HepG2 (cell line): Measurements from ENCODE around the gene USP5. TPM values are rescaled to one million over a fixed set of nuclear protein-coding genes. Genes with fewer than 3 reads are reported as not detected.

Experiments used
- MEIS1 ChIP-seq: sonication (generic); formaldehyde crosslinking; IDR thresholded peaks from 2 replicates; pipeline ENCODE4 v1.9.0; 2021; ENCODE audit warnings: mild to moderate bottlenecking, missing genetic modification reagents, moderate library complexity, borderline replicate concordance
- NCOA5 ChIP-seq: sonication (generic); formaldehyde crosslinking; IDR thresholded peaks from 2 replicates; pipeline ENCODE4 v1.4.0; 2020; ENCODE audit warnings: missing genetic modification reagents
- NR0B2 ChIP-seq: sonication (generic); formaldehyde crosslinking; IDR thresholded peaks from 2 replicates; pipeline ENCODE4 v1.4.0; 2020; ENCODE audit warnings: mild to moderate bottlenecking, missing genetic modification reagents
- PATZ1 ChIP-seq: sonication (generic); formaldehyde crosslinking; IDR thresholded peaks from 2 replicates; pipeline ENCODE4 v1.4.0; 2020; ENCODE audit warnings: missing genetic modification reagents
- PAWR ChIP-seq: sonication (generic); formaldehyde crosslinking; IDR thresholded peaks from 2 replicates; pipeline ENCODE4 v1.4.0; 2020; ENCODE audit warnings: missing genetic modification reagents, mild to moderate bottlenecking, borderline replicate concordance
- SIN3B ChIP-seq: fragments of 150-350 bp; IDR thresholded peaks from 2 replicates; pipeline ENCODE4 v1.6.1; 2014; ENCODE audit warnings: low read length
- SOX6 ChIP-seq, 2 experiments: fragments of 450-650 bp in 1 of 2; sonication (generic) in 1 of 2; formaldehyde crosslinking in 1 of 2; IDR thresholded peaks; 2 replicates each; pipeline versions ENCODE4 v1.4.0 to v1.6.1; 2017 to 2020; ENCODE audit warnings: antibody characterized with exemption in 1 of 2, mild to moderate bottlenecking in 1 of 2, missing genetic modification reagents in 1 of 2
- SRF ChIP-seq: IDR thresholded peaks from 2 replicates; pipeline ENCODE4 v1.6.1; 2011; ENCODE audit warnings: mild to moderate bottlenecking, low read depth, low read length, moderate library complexity
- THAP7 ChIP-seq: sonication (generic); formaldehyde crosslinking; IDR thresholded peaks from 2 replicates; pipeline ENCODE4 v1.8.1; 2023; ENCODE audit warnings: mild to moderate bottlenecking, missing genetic modification reagents
- ZBTB34 ChIP-seq: sonication (generic); formaldehyde crosslinking; IDR thresholded peaks from 2 replicates; pipeline ENCODE4 v1.8.0; 2022; ENCODE audit warnings: mild to moderate bottlenecking, missing genetic modification reagents
- ZFYVE20 ChIP-seq: sonication (generic); formaldehyde crosslinking; IDR thresholded peaks from 2 replicates; pipeline ENCODE4 v1.8.0; 2023; ENCODE audit warnings: low read depth, mild to moderate bottlenecking, moderate library complexity, missing genetic modification reagents, borderline replicate concordance
- ZMAT3 ChIP-seq: sonication (generic); formaldehyde crosslinking; conservative IDR thresholded peaks from 2 replicates; pipeline ENCODE4 v1.7.0; 2021; ENCODE audit warnings: missing genetic modification reagents
- ZNF24 ChIP-seq: fragments of 450-650 bp; IDR thresholded peaks from 2 replicates; pipeline ENCODE4 v1.6.1; 2017; ENCODE audit warnings: antibody characterized with exemption, mild to moderate bottlenecking
- ZNF256 ChIP-seq: sonication (generic); formaldehyde crosslinking; conservative IDR thresholded peaks from 2 replicates; pipeline ENCODE4 v1.4.0; 2020; ENCODE audit warnings: missing genetic modification reagents
- ZNF75D ChIP-seq: sonication (generic); formaldehyde crosslinking; IDR thresholded peaks from 2 replicates; pipeline ENCODE4 v1.8.1; 2023; ENCODE audit warnings: missing genetic modification reagents, mild to moderate bottlenecking, borderline replicate concordance
- ZNF891 ChIP-seq: sonication (generic); formaldehyde crosslinking; IDR thresholded peaks from 2 replicates; pipeline ENCODE4 v1.5.0; 2020; ENCODE audit warnings: mild to moderate bottlenecking, missing genetic modification reagents
- polyA plus RNA-seq, 8 experiments: library from polyadenylated mRNA; depleted of rRNA in 3 of 8; stranded (reverse) in 7 of 8; unstranded in 1 of 8; fragments of >200 nt; fragmentation: Illumina TruSeq in 4 of 8; extraction: Trizol in 4 of 8; gene quantifications; 2 replicates each; pipeline versions ENCODE4 v1.2.1 to v1.2.3, GENCODE V29; 2011 to 2016; ENCODE audit warnings: low read depth in 4 of 8, missing spikeins in 1 of 8, mixed read lengths in 1 of 8; ENCODE audit not compliant: insufficient read depth in 1 of 8
- total RNA-seq, 5 experiments: library from RNA; depleted of rRNA; stranded (reverse); fragments of >200 nt; fragmentation: Illumina TruSeq; extraction: Trizol; gene quantifications; 2 replicates each; pipeline ENCODE4 v1.2.3, GENCODE V29; 2016; ENCODE audit warnings: low read depth in 1 of 5
- TF ChIP-seq, protein P1 (sequence below): sonication (generic); formaldehyde crosslinking; IDR thresholded peaks from 2 replicates; pipeline ENCODE4 v1.5.0; 2020; ENCODE audit warnings: missing genetic modification reagents
- TF ChIP-seq, protein P2 (sequence below): sonication (generic); formaldehyde crosslinking; IDR thresholded peaks from 2 replicates; pipeline ENCODE4 v1.5.0; 2020; ENCODE audit warnings: mild to moderate bottlenecking, missing genetic modification reagents
- TF ChIP-seq, protein P3 (sequence below): IDR thresholded peaks from 2 replicates; pipeline ENCODE4 v1.6.1; 2016; ENCODE audit warnings: missing compliant biosample characterization, missing genetic modification reagents, borderline replicate concordance

The USP5 gene
- total and polyA plus RNA-seq, 2 of the 13 experiments (the other 11 are each of a cell fraction or from before 2014, with no cell fraction given): 39.6 to 56.0 TPM

DNA sequence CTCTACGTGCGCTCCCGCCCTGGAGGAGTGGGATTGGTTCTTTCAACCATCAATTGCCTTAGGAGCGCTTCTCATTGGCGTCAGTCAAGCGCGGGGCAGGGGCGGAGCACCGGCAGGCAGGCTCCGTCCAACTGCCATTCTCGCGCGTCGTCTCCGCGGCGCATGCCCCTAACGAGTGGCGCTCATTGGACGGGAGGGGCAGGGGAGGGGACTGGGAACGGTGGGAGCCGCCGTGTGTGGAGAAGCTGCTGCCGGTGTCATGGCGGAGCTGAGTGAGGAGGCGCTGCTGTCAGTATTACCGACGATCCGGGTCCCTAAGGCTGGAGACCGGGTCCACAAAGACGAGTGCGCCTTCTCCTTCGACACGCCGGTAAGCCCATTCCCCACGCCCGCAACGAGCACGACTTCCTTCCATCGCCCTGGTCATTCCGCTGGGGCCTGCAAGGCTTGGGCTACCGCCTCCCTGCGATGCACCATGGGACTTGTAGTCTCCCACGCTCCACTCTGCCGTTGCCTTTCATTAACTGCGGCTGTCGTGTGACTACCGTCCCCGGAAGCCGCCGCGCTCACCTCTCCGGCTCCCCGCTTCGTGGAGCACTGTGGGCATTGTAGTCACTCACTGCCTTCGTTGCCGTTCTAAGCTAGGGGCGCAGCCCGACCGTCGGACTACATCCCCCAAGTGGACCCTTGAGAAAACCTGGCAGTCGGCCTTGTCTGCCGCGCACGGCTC lies at the start of gene USP5 (continued):
- TF ChIP-seq, protein P1, sequence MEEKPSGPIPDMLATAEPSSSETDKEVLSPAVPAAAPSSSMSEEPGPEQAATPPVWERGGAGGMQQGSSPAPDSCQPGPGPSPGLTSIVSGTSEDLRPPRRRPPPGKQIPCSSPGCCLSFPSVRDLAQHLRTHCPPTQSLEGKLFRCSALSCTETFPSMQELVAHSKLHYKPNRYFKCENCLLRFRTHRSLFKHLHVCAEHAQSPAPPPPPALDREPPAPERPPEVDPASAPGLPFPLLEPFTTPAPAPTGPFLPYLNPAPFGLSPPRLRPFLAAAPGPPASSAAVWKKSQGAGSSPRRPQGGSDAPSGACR (CRISPR knock-in tag): peak; percentile 32; the same call in 1 of the 2 replicates
- TF ChIP-seq SOX6 (IDR thresholded peaks at IDR 0.05): no peak
- TF ChIP-seq SOX6 (CRISPR knock-in tag; IDR thresholded peaks at IDR 0.05): no peak
- TF ChIP-seq MEIS1 (CRISPR knock-in tag): peak; percentile 40; the same call in 1 of the 2 replicates
- TF ChIP-seq, protein P2, sequence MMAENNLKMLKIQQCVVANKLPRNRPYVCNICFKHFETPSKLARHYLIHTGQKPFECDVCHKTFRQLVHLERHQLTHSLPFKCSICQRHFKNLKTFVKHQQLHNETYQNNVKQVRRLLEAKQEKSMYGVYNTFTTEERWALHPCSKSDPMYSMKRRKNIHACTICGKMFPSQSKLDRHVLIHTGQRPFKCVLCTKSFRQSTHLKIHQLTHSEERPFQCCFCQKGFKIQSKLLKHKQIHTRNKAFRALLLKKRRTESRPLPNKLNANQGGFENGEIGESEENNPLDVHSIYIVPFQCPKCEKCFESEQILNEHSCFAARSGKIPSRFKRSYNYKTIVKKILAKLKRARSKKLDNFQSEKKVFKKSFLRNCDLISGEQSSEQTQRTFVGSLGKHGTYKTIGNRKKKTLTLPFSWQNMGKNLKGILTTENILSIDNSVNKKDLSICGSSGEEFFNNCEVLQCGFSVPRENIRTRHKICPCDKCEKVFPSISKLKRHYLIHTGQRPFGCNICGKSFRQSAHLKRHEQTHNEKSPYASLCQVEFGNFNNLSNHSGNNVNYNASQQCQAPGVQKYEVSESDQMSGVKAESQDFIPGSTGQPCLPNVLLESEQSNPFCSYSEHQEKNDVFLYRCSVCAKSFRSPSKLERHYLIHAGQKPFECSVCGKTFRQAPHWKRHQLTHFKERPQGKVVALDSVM (CRISPR knock-in tag): 0 out of 2 replicates have a peak, but pooled peaks have one; percentile 19
- peak; percentile 97 for TF ChIP-seq ZNF891 (CRISPR knock-in tag)
- no peak for TF ChIP-seq THAP7 (CRISPR knock-in tag)
- TF ChIP-seq ZNF75D (CRISPR knock-in tag): no peak
- peak; percentile 43; the same call in 1 of the 2 replicates for TF ChIP-seq NR0B2 (CRISPR knock-in tag)
- no peak for TF ChIP-seq SRF
- TF ChIP-seq ZNF256 (CRISPR knock-in tag): no peak
- no peak for TF ChIP-seq ZFYVE20 (CRISPR knock-in tag)
- TF ChIP-seq ZNF24: no peak
- TF ChIP-seq ZMAT3 (CRISPR knock-in tag): peak; percentile 90
- TF ChIP-seq PATZ1 (CRISPR knock-in tag): no peak; the same call in 1 of the 2 replicates
- no peak for TF ChIP-seq PAWR (CRISPR knock-in tag)
- 0 out of 2 replicates have a peak, but pooled peaks have one; percentile 19 for TF ChIP-seq ZBTB34 (CRISPR knock-in tag)
- TF ChIP-seq, protein P3, sequence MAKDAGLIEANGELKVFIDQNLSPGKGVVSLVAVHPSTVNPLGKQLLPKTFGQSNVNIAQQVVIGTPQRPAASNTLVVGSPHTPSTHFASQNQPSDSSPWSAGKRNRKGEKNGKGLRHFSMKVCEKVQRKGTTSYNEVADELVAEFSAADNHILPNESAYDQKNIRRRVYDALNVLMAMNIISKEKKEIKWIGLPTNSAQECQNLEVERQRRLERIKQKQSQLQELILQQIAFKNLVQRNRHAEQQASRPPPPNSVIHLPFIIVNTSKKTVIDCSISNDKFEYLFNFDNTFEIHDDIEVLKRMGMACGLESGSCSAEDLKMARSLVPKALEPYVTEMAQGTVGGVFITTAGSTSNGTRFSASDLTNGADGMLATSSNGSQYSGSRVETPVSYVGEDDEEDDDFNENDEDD: peak; percentile 79
- TF ChIP-seq NCOA5 (CRISPR knock-in tag): no peak
- peak; percentile 71; the same call in 1 of the 2 replicates for TF ChIP-seq SIN3B
